Mesothelial cell of epicardium (in vitro differentiated cells): ENCODE results near the gene STARD7. TPM values are rescaled to one million over a fixed set of nuclear protein-coding genes. Genes with fewer than 3 reads are reported as not detected.
A peak's percentile ranks its signal among the peaks of the same experiment; 100 is the strongest.

ENCODE experiments used
- DNase-seq, 2 experiments: peaks; one replicate each; pipeline ENCODE4 v3.0.0; 2021; ENCODE audit warnings: low spot score in 2 of 2; ENCODE audit not compliant: unreplicated experiment in 2 of 2
- H3K27ac Mint-ChIP-seq: 2 replicates; pipeline ENCODE4 v1.8.0; 2021; ENCODE audit warnings: mixed read lengths
- H3K27me3 Mint-ChIP-seq: 2 replicates; pipeline ENCODE4 v1.8.0; 2021; ENCODE audit warnings: low read depth, mixed read lengths
- H3K36me3 Mint-ChIP-seq: 2 replicates; pipeline ENCODE4 v1.8.0; 2021; ENCODE audit warnings: mixed read lengths
- H3K4me1 Mint-ChIP-seq: 2 replicates; pipeline ENCODE4 v1.8.0; 2021; ENCODE audit warnings: mixed read lengths
- H3K4me3 Mint-ChIP-seq: 2 replicates; pipeline ENCODE4 v1.8.0; 2021; ENCODE audit warnings: mild to moderate bottlenecking, moderate library complexity, mixed read lengths
- H3K9me3 Mint-ChIP-seq: 2 replicates; pipeline ENCODE4 v1.8.0; 2021; ENCODE audit warnings: mixed read lengths
- total RNA-seq: library from RNA; stranded (reverse); gene quantifications from 3 replicates; pipeline ENCODE4 v1.2.1, GENCODE V29; 2021
- TF ChIP-seq, protein P1 (sequence below): fragments of 200-600 bp; sonication (generic); IDR thresholded peaks from one replicate; pipeline ENCODE4 v1.5.0; 2021; ENCODE audit warnings: antibody characterized with exemption; ENCODE audit not compliant: unreplicated experiment

Gene STARD7
- total RNA-seq, 1 donor from 2014 or later = 108 TPM

DNA sequence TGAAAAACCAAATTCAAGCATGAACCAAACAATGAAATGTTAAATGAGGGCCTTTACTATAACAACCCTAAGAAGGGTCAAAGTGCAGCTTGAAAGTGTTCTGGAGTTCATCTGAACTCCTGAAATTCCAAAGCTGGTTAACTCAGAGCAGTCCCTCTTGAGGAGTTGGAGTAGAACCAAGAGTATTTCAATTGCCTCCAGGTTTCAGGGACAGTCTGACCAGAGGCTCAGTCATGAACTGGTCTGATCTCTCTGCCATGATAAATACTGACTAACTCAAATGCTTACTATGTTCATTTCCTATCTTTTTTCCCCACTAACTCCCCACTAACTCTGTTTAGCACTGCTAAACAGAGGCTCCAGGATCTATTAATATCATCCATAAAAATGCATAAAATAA is 2.7 kb downstream of the STARD7 start:
- Mint-ChIP-seq H3K9me3 (no peaks in the 10 kb centered on the region), H3K27me3 (no peaks in the 10 kb centered on the region), H3K4me3 (peak overlapping the region; percentile 64), H3K27ac (peak overlapping the region; percentile 93), H3K4me1 (peaks cover 56% of the 10 kb centered on the region), H3K36me3 (peaks cover 3% of the 10 kb centered on the region)
- no peak for DNase-seq
- TF ChIP-seq, protein P1, sequence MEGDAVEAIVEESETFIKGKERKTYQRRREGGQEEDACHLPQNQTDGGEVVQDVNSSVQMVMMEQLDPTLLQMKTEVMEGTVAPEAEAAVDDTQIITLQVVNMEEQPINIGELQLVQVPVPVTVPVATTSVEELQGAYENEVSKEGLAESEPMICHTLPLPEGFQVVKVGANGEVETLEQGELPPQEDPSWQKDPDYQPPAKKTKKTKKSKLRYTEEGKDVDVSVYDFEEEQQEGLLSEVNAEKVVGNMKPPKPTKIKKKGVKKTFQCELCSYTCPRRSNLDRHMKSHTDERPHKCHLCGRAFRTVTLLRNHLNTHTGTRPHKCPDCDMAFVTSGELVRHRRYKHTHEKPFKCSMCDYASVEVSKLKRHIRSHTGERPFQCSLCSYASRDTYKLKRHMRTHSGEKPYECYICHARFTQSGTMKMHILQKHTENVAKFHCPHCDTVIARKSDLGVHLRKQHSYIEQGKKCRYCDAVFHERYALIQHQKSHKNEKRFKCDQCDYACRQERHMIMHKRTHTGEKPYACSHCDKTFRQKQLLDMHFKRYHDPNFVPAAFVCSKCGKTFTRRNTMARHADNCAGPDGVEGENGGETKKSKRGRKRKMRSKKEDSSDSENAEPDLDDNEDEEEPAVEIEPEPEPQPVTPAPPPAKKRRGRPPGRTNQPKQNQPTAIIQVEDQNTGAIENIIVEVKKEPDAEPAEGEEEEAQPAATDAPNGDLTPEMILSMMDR = no peak

DNA sequence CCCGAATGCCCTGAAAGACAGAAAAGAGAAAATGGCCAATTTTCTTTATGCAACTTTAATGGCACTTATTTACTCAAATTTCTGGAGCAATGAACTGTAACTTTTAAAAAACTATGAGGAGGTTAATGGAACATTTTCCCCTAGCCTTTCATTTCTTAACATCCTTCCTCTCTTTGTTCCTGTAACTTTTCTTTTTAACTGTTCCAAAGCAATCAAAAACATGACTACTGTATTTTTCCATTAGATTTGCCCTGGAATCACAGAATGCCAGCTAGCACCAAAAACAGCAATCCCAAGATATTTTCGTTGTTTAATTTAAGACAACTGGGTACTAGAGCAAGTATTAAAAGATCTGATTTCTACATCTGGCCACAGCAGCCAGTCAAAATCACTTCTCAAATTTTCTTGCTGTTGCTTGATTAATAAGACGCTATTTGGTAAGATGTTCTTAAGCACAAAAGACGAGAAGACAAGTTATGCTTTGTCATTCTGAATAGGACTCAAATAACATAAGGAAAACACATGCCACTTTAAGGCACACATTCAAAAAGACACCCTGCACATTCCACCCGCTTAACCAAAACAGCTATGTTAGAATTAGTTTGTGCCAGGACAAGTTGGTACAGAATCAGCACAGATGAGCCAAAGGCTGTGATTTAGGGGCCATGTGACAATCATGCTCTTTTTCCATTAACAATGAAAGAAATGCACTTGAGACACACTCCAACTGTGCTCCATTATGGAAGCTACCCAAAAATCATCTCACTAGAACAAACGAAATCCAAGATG is 3.6 kb downstream of the STARD7 start:
- no peak for DNase-seq
- H3K36me3 Mint-ChIP-seq = peaks cover 3% of the 10 kb centered on the region
- H3K27me3 Mint-ChIP-seq = no peaks in the 10 kb centered on the region
- peaks cover 52% of the 10 kb centered on the region for H3K4me1 Mint-ChIP-seq
- peak overlapping the region; percentile 65 for H3K27ac Mint-ChIP-seq
- H3K9me3 Mint-ChIP-seq = no peaks in the 10 kb centered on the region
- H3K4me3 Mint-ChIP-seq = peak overlapping the region; percentile 6
- TF ChIP-seq, protein P1 = no peak

DNA sequence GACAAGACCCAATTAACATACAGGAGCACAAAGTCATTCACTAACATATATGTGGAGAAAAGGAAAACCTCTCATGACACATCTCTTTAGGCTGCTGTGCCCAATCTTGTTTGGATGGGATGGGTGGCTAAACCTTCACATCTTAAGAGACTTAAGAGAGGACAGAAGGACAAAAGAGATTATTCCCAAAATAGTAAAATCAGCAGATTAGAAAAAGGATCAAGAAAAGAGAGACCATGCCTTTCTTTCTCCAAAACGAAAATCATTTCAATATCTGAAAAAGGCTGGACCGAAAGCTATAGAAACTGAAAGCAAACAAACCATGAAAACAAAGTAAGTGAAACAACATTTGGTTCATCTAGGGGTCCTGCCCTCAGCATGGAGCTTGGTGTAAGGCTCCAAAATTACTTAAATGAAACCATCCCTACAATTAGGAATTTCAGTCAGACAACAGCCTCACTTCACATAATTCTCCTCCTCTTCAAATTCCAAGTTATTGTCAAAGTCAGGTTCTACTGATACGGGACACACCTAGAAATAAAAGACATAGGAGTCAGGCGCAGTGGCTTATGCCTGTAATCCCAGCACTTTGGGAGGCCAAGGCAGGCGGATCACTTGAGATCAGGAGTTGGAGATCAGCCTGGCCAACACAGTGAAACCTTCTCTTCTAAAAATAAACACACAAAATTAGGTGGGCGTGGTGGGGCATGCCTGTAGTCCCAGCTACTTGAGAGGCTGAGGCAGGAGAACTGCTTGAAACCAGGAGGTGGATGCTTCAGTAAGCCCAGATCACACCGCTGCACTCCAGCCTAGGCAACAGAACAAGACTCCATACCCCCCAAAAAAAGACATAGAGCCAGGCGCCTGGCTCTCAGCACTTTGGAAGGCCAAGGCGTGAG is 5.2 kb downstream of the STARD7 start:
- Mint-ChIP-seq H3K27ac (peak overlapping the region; percentile 43), H3K36me3 (peaks cover 3% of the 10 kb centered on the region), H3K4me3 (no peak overlapping the region), H3K4me1 (peaks cover 45% of the 10 kb centered on the region), H3K27me3 (no peaks in the 10 kb centered on the region), H3K9me3 (no peaks in the 10 kb centered on the region)
- TF ChIP-seq, protein P1 = no peak
- no peak for DNase-seq

DNA sequence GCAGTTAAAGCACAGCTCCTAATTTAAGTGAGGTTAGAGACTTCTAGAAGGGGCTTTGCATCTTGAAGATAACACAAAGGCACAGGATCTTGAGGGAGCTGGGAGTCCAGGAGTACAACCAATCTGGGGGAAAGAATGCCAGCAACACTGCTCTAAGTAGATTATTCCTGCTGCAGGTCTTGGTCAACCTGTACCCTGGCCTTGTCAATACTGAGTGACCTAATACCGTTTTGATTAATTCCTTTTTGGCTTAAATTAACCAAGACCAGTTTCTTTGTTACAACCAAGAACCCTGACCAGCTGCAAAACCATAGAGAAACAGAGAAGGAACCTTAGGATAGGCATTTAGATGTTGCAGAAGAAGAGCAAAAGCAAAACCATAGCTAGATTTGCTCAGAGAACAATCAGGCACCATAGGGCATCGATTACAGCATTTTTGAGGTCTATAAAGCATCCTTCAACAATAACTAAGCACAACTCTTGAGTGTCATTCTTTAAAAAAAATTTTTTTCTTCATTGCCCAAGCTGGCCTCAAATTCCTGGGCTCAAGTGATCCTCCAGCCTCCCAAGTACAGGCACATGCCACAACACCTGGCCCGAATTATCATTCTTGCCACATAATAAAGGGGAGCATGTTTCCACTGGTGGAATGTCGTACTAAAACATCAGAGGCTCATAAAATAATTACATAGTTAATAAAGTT is 6.3 kb downstream of the STARD7 start:
- TF ChIP-seq, protein P1 = no peak
- H3K9me3 Mint-ChIP-seq = no peaks in the 10 kb centered on the region
- H3K36me3 Mint-ChIP-seq = peaks cover 6% of the 10 kb centered on the region
- no peak for DNase-seq
- peak overlapping the region; percentile 50 for H3K27ac Mint-ChIP-seq
- H3K4me3 Mint-ChIP-seq = no peak overlapping the region
- H3K4me1 Mint-ChIP-seq = peaks cover 40% of the 10 kb centered on the region
- H3K27me3 Mint-ChIP-seq = no peaks in the 10 kb centered on the region

DNA sequence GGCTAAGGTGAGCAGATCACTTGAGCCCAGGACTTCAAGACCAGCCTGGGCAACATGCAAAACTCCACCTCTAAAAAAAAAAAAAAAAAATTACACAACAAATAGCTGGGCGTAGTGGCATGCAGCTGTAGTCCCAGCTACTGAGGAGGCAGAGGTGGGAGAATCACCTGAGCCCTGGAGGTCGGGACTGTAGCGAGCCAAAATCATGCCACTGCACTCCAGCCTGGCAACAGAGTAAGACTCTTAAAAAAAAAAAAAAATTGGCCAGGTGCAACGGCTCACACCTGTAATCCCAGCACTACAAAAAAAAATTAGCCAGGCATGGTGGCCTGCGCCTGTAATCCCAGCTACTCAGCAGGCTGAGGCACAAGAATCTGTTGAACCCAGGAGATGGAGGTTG is 7.3 kb downstream of the STARD7 start:
- Mint-ChIP-seq H3K4me1 (peaks cover 34% of the 10 kb centered on the region), H3K36me3 (peaks cover 6% of the 10 kb centered on the region), H3K27ac (no peak overlapping the region), H3K27me3 (no peaks in the 10 kb centered on the region), H3K9me3 (no peaks in the 10 kb centered on the region), H3K4me3 (no peak overlapping the region)
- DNase-seq = no peak
- TF ChIP-seq, protein P1 = no peak
